ENCODE data around the gene IL1F10. TPM values are rescaled to one million over a fixed set of nuclear protein-coding genes. Genes with fewer than 3 reads are reported as not detected.

Gene IL1F10
- total and polyA plus RNA-seq, 10 of the 15 experiments (the other 5 are each of a cell fraction or from before 2014, with no cell fraction given), result not detected

DNA sequence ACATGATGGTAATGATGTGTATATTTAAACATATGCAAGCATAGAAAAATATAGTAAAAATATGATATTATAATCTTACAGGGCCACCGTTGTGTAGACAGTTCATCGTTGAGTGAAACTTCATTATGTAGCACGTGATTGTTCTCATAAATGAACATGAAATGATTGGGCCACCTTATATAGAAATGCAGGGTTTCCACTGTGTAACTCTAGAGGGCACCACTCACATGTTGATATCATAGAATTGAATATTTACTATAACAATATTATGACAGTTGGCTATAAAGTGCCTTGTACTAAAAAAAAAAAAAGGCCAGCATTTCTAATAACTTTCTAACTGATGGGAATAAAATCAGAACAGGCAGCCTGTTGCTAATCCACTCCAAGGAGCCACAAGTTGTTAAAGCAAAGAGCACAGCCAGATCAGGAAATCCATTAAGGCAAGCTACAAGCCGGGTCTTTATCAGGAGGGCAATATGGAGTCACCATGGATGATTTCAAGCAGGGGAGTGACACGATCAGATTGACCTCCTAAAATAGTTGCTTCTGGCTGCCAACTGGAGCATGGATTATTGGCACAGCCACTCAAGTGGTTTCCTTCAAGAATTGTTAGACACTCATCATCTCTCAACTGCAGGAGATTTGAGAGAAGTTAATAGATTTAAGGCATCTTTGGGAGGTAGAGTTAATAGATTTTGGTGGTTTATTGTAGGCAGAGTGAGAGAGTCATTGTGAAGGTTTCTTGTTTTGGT is 16.7 kb downstream of the IL1F10 start (continued):
- TF ChIP-seq BCL3 (IDR thresholded peaks at IDR 0.05; ENCODE audit: borderline replicate concordance, insufficient read depth, low read depth, low read length, poor library complexity, severe bottlenecking) (no peak), EP300 (IDR thresholded peaks at IDR 0.05; ENCODE audit: borderline replicate concordance in 1 of 2, control insufficient read depth in 1 of 2, low read depth in 2 of 2, low read length in 2 of 2) (no peak), CHD1 (IDR thresholded peaks at IDR 0.05; ENCODE audit: low read depth, low read length) (no peak), ASH2L (IDR thresholded peaks at IDR 0.05; ENCODE audit: borderline replicate concordance, low read depth) (no peak)

DNA sequence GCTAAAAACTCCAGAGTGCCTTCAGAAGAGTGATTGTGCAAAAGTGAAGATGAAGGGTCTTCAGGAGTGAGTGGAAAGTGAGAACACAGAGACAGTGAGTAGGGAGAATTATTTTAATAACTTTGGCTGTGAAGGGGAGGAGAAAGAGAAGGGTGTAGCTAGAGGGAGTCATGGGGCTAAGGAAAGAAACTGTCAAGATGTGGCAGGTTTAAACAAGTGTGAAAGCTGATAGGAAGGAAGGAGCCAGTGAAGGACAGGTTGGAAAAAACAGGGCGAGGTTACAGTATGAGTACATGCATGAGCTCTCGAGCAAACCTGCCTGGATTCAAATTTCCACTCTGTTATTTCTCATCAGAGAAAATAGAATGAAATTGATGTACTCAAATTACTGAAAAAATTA is 17.8 kb downstream of the IL1F10 start:
- RAD21 ChIA-PET (ENCODE audit: unreplicated experiment), result no interaction called here
- POLR2A ChIA-PET, result no interaction called here
- Histone ChIP-seq H3K36me3 (ENCODE audit: control insufficient read depth in 2 of 2, insufficient read depth in 2 of 2, low read length in 1 of 2) (no peaks in the 10 kb centered on the region), H3K79me2 (ENCODE audit: control insufficient read depth, insufficient read depth, low read length) (no peaks in the 10 kb centered on the region), H4K20me1 (ENCODE audit: control insufficient read depth, insufficient read depth) (no peaks in the 10 kb centered on the region), H3K27me3 (replicated peaks in 1 of 2; ENCODE audit: control insufficient read depth in 2 of 2, insufficient read depth in 2 of 2, low read length in 1 of 2) (no peaks in the 10 kb centered on the region), H2AFZ (ENCODE audit: control insufficient read depth, low read depth, low read length) (no peak overlapping the region), H3K9me3 (replicated peaks; ENCODE audit: control insufficient read depth, insufficient read depth, low read length) (no peaks in the 10 kb centered on the region), H3K4me2 (ENCODE audit: control insufficient read depth, insufficient read depth) (no peak overlapping the region), H3K4me3 (no peak overlapping the region), H3K9ac (ENCODE audit: control insufficient read depth, insufficient read depth, low read length) (no peak overlapping the region), H3K4me1 (ENCODE audit: control insufficient read depth, insufficient read depth, low read length) (no peaks in the 10 kb centered on the region), H3K27ac (ENCODE audit: control insufficient read depth, insufficient read depth) (no peak overlapping the region)
- in situ Hi-C loops (cut with MboI), result no loop called here
- SMC1A ChIA-PET (ENCODE audit: uncharacterized antibody, unreplicated experiment), result interaction anchor here (1.2 to 1.4 kb wide), 4 partner anchors 39 to 303 kb away, joined by 3 read pairs; no protein-coding TSS in a partner anchor
- TF ChIP-seq TCF3 (IDR thresholded peaks at IDR 0.05; ENCODE audit: borderline replicate concordance, insufficient read depth, low read depth, low read length) (no peak), MYB (IDR thresholded peaks at IDR 0.05; ENCODE audit: borderline replicate concordance, low read depth, low read length) (no peak), CHD1 (IDR thresholded peaks at IDR 0.05; ENCODE audit: low read depth, low read length) (no peak), SP1 (IDR thresholded peaks at IDR 0.05; ENCODE audit: low read depth, low read length) (no peak), POLR2AphosphoS2 (IDR thresholded peaks at IDR 0.05; ENCODE audit: low read depth, low read length) (no peak)
- DNase-seq (ENCODE audit: low read depth, low spot score), result no peak
- CTCF ChIA-PET, result interaction anchor here (1.0 to 11.8 kb wide), 4 partner anchors 28 to 303 kb away, joined by 3 to 182 read pairs (median 3); no protein-coding TSS in a partner anchor
- BruUV-seq (replicated peaks), result no TSS peak
- ATAC-seq, result no peak
- 17% methylated on average over 2 of the region's 2 CpGs for WGBS (ENCODE audit: insufficient coverage, insufficient replicate concordance, low lambda C conversion rate, missing lambda C conversion rate)
- FAIRE-seq, result no peak
- intact Hi-C loops (cut with micrococcal nuclease; ENCODE audit: unreplicated experiment), result no loop called here
